SK-N-SH treated with all-trans-retinoic acid at 6 μM for 48 hours (cell line): ENCODE measurements around the gene DGUOK.

Experiments
- ATAC-seq: fragments of 200-7000 bp; cut with Tn5 transposase; 3 replicates; pipeline ENCODE4 v1.9.1; 2020; ENCODE audit warnings: mild to moderate bottlenecking, moderate library complexity
- CREB5 ChIP-seq: fragments of 250-450 bp; sonication (Bioruptor Pico); IDR thresholded peaks from 2 replicates; pipeline ENCODE4 v1.5.1; 2020; ENCODE audit warnings: low read depth, mild to moderate bottlenecking, moderate library complexity
- CSDC2 ChIP-seq: fragments of 250-450 bp; sonication (Bioruptor Pico); IDR thresholded peaks from 2 replicates; pipeline ENCODE4 v1.5.0; 2020; ENCODE audit warnings: mild to moderate bottlenecking, moderate library complexity
- CSRNP3 ChIP-seq: fragments of 250-450 bp; sonication (Bioruptor Pico); IDR thresholded peaks from 2 replicates; pipeline ENCODE4 v1.5.1; 2021; ENCODE audit warnings: mild to moderate bottlenecking, moderate library complexity
- ESRRG ChIP-seq: fragments of 250-450 bp; sonication (Bioruptor Pico); IDR thresholded peaks from 2 replicates; pipeline ENCODE4 v1.6.1; 2021; ENCODE audit warnings: mild to moderate bottlenecking
- GLIS3 ChIP-seq: fragments of 250-450 bp; sonication (Bioruptor Pico); IDR thresholded peaks from 2 replicates; pipeline ENCODE4 v1.5.0; 2020; ENCODE audit warnings: mild to moderate bottlenecking, moderate library complexity
- PATZ1 ChIP-seq: fragments of 250-450 bp; sonication (Bioruptor Pico); IDR thresholded peaks from 2 replicates; pipeline ENCODE4 v1.8.0; 2020; ENCODE audit warnings: mild to moderate bottlenecking, moderate library complexity, borderline replicate concordance
- POU6F1 ChIP-seq: fragments of 250-450 bp; sonication (Bioruptor Pico); IDR thresholded peaks from 2 replicates; pipeline ENCODE4 v1.8.0; 2021; ENCODE audit warnings: low read depth, mild to moderate bottlenecking, moderate library complexity, borderline replicate concordance
- RARB ChIP-seq: fragments of 250-450 bp; sonication (Bioruptor Pico); IDR thresholded peaks from 2 replicates; pipeline ENCODE4 v1.8.0; 2021; ENCODE audit warnings: mild to moderate bottlenecking, moderate library complexity
- SNAI2 ChIP-seq: fragments of 250-450 bp; sonication (Bioruptor Pico); IDR thresholded peaks from 2 replicates; pipeline ENCODE4 v1.5.0; 2020; ENCODE audit warnings: mild to moderate bottlenecking, moderate library complexity
- TCF4 ChIP-seq: fragments of 250-450 bp; sonication (Bioruptor Pico); IDR thresholded peaks from 2 replicates; pipeline ENCODE4 v1.8.0; 2021; ENCODE audit warnings: mild to moderate bottlenecking, moderate library complexity, borderline replicate concordance
- TSHZ2 ChIP-seq: fragments of 250-450 bp; sonication (Bioruptor Pico); IDR thresholded peaks from 2 replicates; pipeline ENCODE4 v1.5.0; 2020; ENCODE audit warnings: mild to moderate bottlenecking, moderate library complexity
- ZC3H10 ChIP-seq: fragments of 250-450 bp; sonication (Bioruptor Pico); IDR thresholded peaks from 2 replicates; pipeline ENCODE4 v1.5.1; 2021; ENCODE audit warnings: mild to moderate bottlenecking, moderate library complexity
- ZFP3 ChIP-seq: fragments of 250-450 bp; sonication (Bioruptor Pico); IDR thresholded peaks from 2 replicates; pipeline ENCODE4 v1.5.0; 2020; ENCODE audit warnings: mild to moderate bottlenecking, moderate library complexity
- ZFP30 ChIP-seq: fragments of 450-650 bp; formaldehyde crosslinking; IDR thresholded peaks from 2 replicates; pipeline ENCODE4 v1.5.0; 2022; ENCODE audit warnings: mild to moderate bottlenecking, moderate library complexity
- ZNF565 ChIP-seq: fragments of 450-650 bp; formaldehyde crosslinking; conservative IDR thresholded peaks from 2 replicates; pipeline ENCODE4 v1.5.0; 2020; ENCODE audit warnings: low read depth, mild to moderate bottlenecking, moderate library complexity
- ZNF70 ChIP-seq: fragments of 450-650 bp; formaldehyde crosslinking; IDR thresholded peaks from 2 replicates; pipeline ENCODE4 v1.5.0; 2020; ENCODE audit warnings: mild to moderate bottlenecking, moderate library complexity

The DGUOK gene

GRCh38 chr2:73921581-73921980 is 5.1 kb upstream of the DGUOK start:
- TF ChIP-seq ESRRG (CRISPR knock-in tag) = no peak
- no peak for TF ChIP-seq ZNF565 (CRISPR knock-in tag)
- TF ChIP-seq RARB (CRISPR knock-in tag) = no peak
- no peak for TF ChIP-seq ZFP30 (CRISPR knock-in tag)
- TF ChIP-seq CSDC2 (CRISPR knock-in tag) = no peak
- no peak for TF ChIP-seq CREB5 (CRISPR knock-in tag)
- no peak for TF ChIP-seq POU6F1 (CRISPR knock-in tag)
- no peak for TF ChIP-seq ZC3H10 (CRISPR knock-in tag)
- TF ChIP-seq ZFP3 (CRISPR knock-in tag) = no peak
- TF ChIP-seq GLIS3 (CRISPR knock-in tag) = no peak
- no peak for TF ChIP-seq TSHZ2 (CRISPR knock-in tag)
- TF ChIP-seq, all 23 proteins: peak for 0
- ATAC-seq = no peak

- TF ChIP-seq ZNF70 (CRISPR knock-in tag) (no peak), RARB (CRISPR knock-in tag) (no peak), CREB5 (CRISPR knock-in tag) (no peak), ZFP3 (CRISPR knock-in tag) (no peak), TCF4 (CRISPR knock-in tag) (no peak), POU6F1 (CRISPR knock-in tag) (no peak), CSRNP3 (CRISPR knock-in tag) (no peak), PATZ1 (CRISPR knock-in tag) (no peak), SNAI2 (CRISPR knock-in tag) (no peak)
- TF ChIP-seq, all 23 proteins: peak for 0
- ATAC-seq = no peak
Observed at GRCh38 chr2:73922681-73923080, 4.0 kb upstream of the DGUOK start.
